BLaER1 treated with 17β-estradiol and CSF1 and Interleukin-3, amounts not matched to agents 10 nM and 100 nM (cell line): ENCODE results near the gene BLVRB.
A peak's percentile ranks its signal among the peaks of the same experiment; 100 is the strongest.
"Not testable (repeated sequence)": the region's sequence is repeated elsewhere in the genome, so short reads cannot be mapped to it uniquely, and the experiment has no call there.

Experiments
- H3K27ac ChIP-seq, 11 experiments: shearing (Covaris generic); formaldehyde crosslinking; 2 replicates each; pipeline ENCODE4 v1.8.1; 2022
- H3K27me3 ChIP-seq, 11 experiments: shearing (Covaris generic); formaldehyde crosslinking; 2 replicates each; pipeline ENCODE4 v1.8.1; 2022
- H3K36me3 ChIP-seq, 11 experiments: shearing (Covaris generic); formaldehyde crosslinking; 2 replicates each; pipeline ENCODE4 v1.8.1; 2022
- H3K4me1 ChIP-seq, 10 experiments: shearing (Covaris generic); formaldehyde crosslinking; 2 replicates each; pipeline ENCODE4 v1.8.1; 2022
- H3K4me2 ChIP-seq, 11 experiments: shearing (Covaris generic); formaldehyde crosslinking; 2 replicates each; pipeline ENCODE4 v1.8.1; 2022
- H3K4me3 ChIP-seq, 10 experiments: shearing (Covaris generic); formaldehyde crosslinking; 2 replicates each; pipeline ENCODE4 v1.8.1; 2022
- H3K9ac ChIP-seq, 11 experiments: shearing (Covaris generic); formaldehyde crosslinking; 2 replicates each; pipeline ENCODE4 v1.8.1; 2022
- H3K9me3 ChIP-seq, 11 experiments: shearing (Covaris generic); formaldehyde crosslinking; replicated peaks in 1 of 11; 2 replicates each; pipeline ENCODE4 v1.8.1; 2022
- H4K20me1 ChIP-seq, 11 experiments: shearing (Covaris generic); formaldehyde crosslinking; 2 replicates each; pipeline ENCODE4 v1.8.1; 2022
- Cebpa-rat ChIP-seq, 11 experiments: shearing (Covaris generic); IDR thresholded peaks; 2 replicates each; pipeline ENCODE4 v1.8.1; 2022

Gene BLVRB

DNA sequence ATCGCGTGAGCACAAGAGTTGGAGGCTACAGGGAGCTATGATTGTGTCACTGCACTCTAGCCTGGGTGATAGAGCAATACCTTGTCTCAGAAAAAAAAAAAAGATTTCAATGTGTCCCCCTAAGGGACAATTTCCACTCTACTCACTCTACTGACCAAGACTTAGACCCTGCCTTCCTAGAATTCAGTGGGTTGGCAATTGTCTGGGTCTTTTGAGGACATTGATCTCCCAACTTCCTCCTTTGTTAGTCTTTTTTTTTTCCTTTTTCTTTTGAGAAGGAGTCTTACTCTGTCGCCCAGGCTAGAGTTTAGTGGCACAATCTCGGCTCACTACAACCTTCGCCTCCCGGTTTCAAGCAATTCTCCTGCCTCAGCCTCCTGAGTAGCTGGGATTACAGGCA is 3.5 kb upstream of the BLVRB start:
- Histone ChIP-seq H3K4me2 (peak overlapping the region in 3 of 11 experiments; percentile 12 to 58 (median 48); a peak in 5 of 22 replicates), H3K4me3 (no peak overlapping the region), H3K27me3 (peaks cover 0 to 13% (median 6%) of the 10 kb centered on the region in 11 experiments; a peak in 8 of 22 replicates), H3K9ac (peak overlapping the region in 1 of 11 experiments; percentile 13; a peak in 1 of 22 replicates), H3K4me1 (peaks cover 20 to 30% (median 23%) of the 10 kb centered on the region in 10 experiments), H4K20me1 (peaks cover 0 to 2% (median 0%) of the 10 kb centered on the region in 11 experiments; a peak in 2 of 22 replicates), H3K9me3 (no peaks in the 10 kb centered on the region), H3K27ac (no peak overlapping the region; a peak in 2 of 22 replicates), H3K36me3 (no peaks in the 10 kb centered on the region)
- TF ChIP-seq Cebpa-rat (IDR thresholded peaks at IDR 0.05): no peak

DNA sequence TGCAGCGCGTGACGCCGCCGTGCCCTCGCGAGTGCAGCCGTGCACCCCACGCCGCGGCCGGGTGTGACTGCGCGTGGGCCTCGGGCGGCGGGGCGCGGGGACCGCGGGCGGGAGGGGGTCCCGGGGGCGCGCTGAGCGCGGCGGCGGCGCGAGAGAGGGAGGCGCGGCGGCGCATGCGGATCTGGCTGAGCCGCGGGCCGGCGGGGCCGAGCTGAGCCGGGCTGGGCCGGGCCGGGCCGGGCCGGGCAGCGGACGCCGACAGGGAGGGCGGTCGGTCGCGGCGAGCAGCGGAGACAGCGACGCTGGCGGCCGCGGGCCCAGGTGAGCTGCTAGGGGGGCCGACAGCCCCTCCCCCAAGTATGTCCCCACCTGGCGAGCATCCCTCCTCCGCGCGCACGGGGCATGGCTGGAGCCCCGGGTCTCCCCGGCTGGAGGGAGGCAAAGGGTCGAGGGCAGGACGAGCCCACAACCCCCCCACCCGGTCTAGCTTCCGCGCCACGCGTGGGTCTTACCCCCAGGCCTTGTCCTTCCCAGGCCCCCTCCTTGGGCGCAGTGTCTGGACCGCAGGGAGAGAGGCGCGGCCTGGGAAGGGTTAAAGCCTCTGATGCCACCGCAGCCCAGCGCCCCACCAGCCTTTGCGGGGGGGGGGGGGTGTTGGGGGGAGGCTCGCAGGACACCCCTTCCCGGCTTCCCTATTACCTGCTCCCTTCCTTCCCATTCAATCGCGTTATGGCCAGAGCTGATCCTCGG is 1.6 kb upstream of the BLVRB start, which contains the start of gene SPTBN4:
Gene SPTBN4 (plus strand): TSS at position 17 of the 750 bp plus-strand sequence. CDS start 5,621 bp downstream, outside the sequence.
- H3K9ac ChIP-seq: peak within 1 kb of the TSS in 10 of 11 experiments; percentile 29 to 60 (median 48); a peak in 14 of 22 replicates
- peak within 1 kb of the TSS; percentile 77 to 92 (median 85) for H3K4me2 ChIP-seq
- no peak within 1 kb of the TSS for H3K27ac ChIP-seq
- H3K4me3 ChIP-seq: peak within 1 kb of the TSS; percentile 42 to 83 (median 69)
- H3K27me3 ChIP-seq: peaks cover 0 to 13% (median 6%) of the 10 kb centered on the region in 11 experiments; a peak in 8 of 22 replicates
- no peak for TF ChIP-seq Cebpa-rat (IDR thresholded peaks at IDR 0.05)
- H4K20me1 ChIP-seq: peaks cover 0 to 17% (median 0%) of the 10 kb centered on the region in 11 experiments; a peak in 2 of 22 replicates
- H3K36me3 ChIP-seq: no peaks in the 10 kb centered on the region
- H3K4me1 ChIP-seq: peaks cover 28 to 47% (median 38%) of the 10 kb centered on the region in 10 experiments
- no peaks in the 10 kb centered on the region for H3K9me3 ChIP-seq

DNA sequence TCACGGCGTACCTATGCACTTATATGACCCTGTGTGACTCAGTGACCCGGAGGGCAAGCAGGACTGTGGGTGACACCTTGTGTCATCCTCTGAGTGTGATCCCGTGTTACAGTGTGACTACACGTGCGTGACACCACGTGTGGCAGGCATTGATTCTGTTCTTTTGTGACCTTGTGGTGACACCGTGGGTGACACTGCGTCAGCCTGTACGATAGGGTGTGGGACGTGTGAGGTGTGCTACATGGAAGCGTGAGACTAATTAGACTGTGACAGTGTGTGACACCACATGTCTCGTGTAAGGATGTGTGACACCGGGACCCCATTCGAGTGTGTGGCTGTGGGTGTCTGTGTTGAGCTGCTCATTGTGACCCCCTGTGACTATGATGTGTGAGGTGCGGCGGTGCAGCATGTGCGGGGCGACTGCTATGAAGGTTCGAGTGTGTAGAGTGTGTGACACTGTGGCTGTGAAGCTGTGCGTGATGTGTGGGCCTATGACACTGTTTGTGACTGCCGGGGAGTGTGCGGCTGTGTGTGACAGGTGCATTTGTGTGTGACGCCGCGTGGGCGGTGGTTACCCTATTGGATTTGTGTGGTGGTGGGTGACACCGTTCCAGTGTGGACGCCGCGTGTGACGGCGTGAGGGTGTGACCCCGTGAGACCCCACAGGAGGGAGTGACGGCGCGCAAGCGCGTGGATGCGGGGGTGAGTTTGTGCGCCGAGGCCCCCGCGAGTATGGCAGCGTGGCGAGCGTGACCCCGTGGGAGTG is 857 bp upstream of the BLVRB start:
- H3K27me3 ChIP-seq: peaks cover 0 to 13% (median 6%) of the 10 kb centered on the region in 11 experiments; a peak in 8 of 22 replicates
- peak overlapping the region in 10 of 11 experiments; percentile 29 to 60 (median 48); a peak in 14 of 22 replicates for H3K9ac ChIP-seq
- no peak overlapping the region for H3K27ac ChIP-seq
- peaks cover 35 to 55% (median 45%) of the 10 kb centered on the region in 10 experiments for H3K4me1 ChIP-seq
- H4K20me1 ChIP-seq: peaks cover 0 to 24% (median 0%) of the 10 kb centered on the region in 11 experiments; a peak in 5 of 22 replicates
- peak overlapping the region; percentile 42 to 83 (median 69) for H3K4me3 ChIP-seq
- no peaks in the 10 kb centered on the region for H3K36me3 ChIP-seq
- H3K9me3 ChIP-seq: no peaks in the 10 kb centered on the region
- no peak for TF ChIP-seq Cebpa-rat (IDR thresholded peaks at IDR 0.05)
- peak overlapping the region; percentile 77 to 92 (median 85) for H3K4me2 ChIP-seq

DNA sequence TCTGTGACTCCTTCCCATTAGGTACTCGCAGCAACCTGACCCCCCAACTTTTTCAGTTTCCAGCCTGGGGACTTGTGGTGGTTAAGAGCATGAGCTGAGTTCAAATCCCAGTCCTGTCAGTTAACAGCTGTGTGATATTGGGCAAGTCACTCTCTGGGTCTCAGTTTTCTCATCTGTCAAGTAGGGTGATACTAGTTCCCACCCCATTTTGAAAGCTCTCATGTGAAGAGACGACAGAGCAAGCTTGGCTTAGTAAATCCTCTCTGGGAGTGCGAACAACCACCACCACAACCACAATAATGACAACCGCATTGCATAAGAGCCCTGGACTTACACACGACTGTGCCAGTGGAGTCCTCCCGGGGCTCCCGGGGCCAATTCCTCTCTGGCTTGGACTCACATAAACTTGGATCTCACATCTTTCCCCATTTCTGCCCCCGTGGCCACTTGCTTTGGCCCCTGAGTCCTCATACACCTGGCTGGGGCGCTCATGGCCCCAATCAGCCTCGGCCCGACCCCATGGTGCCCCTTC is 454 bp downstream of the BLVRB start:
- TF ChIP-seq Cebpa-rat (IDR thresholded peaks at IDR 0.05): peak in 9 of 11 experiments; percentile 15 to 79 (median 48); a peak in 8 of 22 replicates
- H3K27ac ChIP-seq: peak overlapping the region; percentile 60 to 92 (median 81)
- peaks cover 41 to 64% (median 53%) of the 10 kb centered on the region in 10 experiments for H3K4me1 ChIP-seq
- peaks cover 0 to 6% (median 0%) of the 10 kb centered on the region in 11 experiments; a peak in 3 of 22 replicates for H3K36me3 ChIP-seq
- H4K20me1 ChIP-seq: peaks cover 0 to 37% (median 0%) of the 10 kb centered on the region in 11 experiments; a peak in 5 of 22 replicates
- H3K9ac ChIP-seq: peak overlapping the region; percentile 74 to 90 (median 82)
- H3K9me3 ChIP-seq: no peaks in the 10 kb centered on the region
- H3K4me3 ChIP-seq: peak overlapping the region; percentile 64 to 83 (median 70)
- H3K4me2 ChIP-seq: peak overlapping the region; percentile 79 to 93 (median 85)
- H3K27me3 ChIP-seq: peaks cover 0 to 13% (median 6%) of the 10 kb centered on the region in 11 experiments; a peak in 8 of 22 replicates

DNA sequence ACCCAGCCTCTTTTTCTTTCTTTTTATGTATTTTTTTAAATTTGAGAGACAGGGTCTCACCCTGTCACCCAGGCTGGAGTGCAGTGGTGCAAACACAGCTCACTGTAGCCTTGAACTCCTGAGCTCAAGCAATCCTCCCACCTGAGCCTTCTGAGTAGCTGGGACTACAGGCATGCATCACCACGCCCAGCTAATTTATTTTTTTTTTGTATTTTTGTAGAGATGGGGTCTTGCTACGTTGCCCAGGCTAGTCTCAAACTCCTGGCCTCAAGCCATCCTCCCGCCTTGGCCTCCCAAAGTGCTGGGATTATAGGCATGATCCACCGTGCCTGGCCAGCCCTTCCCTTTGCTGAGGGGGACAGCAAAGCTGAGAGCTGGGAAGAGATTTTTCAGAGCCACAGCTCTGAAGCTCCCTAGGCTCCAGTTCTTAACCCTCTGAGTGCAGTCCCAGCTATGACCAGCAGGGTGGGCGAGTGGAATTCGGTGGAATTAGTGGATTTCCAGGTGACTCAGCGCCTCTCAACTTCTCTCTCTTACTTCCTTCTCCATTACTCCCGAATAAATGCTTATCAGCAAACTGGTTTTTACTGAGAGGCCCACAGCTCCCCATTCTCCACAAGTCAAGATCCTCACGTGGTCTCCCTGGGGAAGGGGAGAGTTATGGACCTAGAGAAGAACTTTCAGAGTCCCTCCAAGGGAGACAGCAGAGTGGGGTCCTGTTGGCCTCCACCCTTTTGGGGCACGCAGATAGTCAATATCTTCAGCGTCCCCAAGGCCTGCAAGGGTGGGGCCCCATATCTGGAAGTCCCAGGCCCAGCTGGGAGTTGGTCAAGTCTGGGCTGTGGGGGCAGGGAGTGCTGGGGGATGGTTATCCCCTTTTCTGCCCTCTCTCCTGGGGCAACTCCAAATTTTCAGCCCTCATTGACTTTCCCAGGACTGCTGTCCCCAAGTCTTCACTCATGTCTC is 1.2 kb downstream of the BLVRB start:
- peak overlapping the region in 10 of 11 experiments; percentile 74 to 90 (median 82); a peak in 17 of 22 replicates for H3K9ac ChIP-seq
- H3K27ac ChIP-seq: peak overlapping the region in 10 of 11 experiments; percentile 11 to 92 (median 81); a peak in 20 of 22 replicates

DNA sequence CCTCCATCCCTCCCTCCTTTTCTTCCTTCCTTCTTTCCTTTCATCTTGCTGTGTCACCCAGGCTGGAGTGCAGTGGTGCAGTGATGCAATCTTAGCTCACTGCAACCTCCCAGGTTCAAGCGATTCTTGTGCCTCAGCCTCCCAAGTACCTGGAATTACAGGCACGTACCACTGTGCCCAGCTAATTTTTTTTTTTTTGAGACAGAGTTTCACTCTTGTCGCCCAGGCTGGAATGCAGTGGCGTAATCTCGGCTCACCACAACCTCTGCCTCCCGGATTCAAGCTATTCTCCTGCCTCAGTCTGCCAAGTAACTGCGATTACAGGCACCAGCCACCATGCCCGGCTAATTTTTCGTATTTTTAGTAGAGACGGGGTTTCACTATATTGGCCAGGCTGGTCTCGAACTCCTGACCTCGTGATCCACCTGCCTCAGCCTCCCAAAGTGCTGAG is 1.9 kb downstream of the BLVRB start:
- Histone ChIP-seq H3K4me3 (peak overlapping the region in 3 of 10 experiments; percentile 71 to 83 (median 81); a peak in 4 of 20 replicates), H3K36me3 (peaks cover 0 to 19% (median 0%) of the 10 kb centered on the region in 11 experiments; a peak in 7 of 22 replicates), H4K20me1 (peaks cover 0 to 52% (median 0%) of the 10 kb centered on the region in 11 experiments; a peak in 5 of 22 replicates), H3K27me3 (peaks cover 0 to 13% (median 6%) of the 10 kb centered on the region in 11 experiments; a peak in 8 of 22 replicates), H3K4me2 (peak overlapping the region in 10 of 11 experiments; percentile 15 to 93 (median 85); a peak in 16 of 22 replicates), H3K27ac (peak overlapping the region in 8 of 11 experiments; percentile 41 to 92 (median 80); a peak in 13 of 22 replicates), H3K9ac (peak overlapping the region in 4 of 11 experiments; percentile 3 to 90 (median 90); a peak in 6 of 22 replicates), H3K4me1 (peaks cover 41 to 56% (median 51%) of the 10 kb centered on the region in 10 experiments)
- TF ChIP-seq Cebpa-rat (IDR thresholded peaks at IDR 0.05): peak in 3 of 11 experiments; percentile 15 to 53 (median 42); a peak in 1 of 22 replicates
- H3K9me3 ChIP-seq: not testable (repeated sequence)

More for the DNA sequence above, 1.2 kb downstream of the BLVRB start:
- peaks cover 0 to 45% (median 0%) of the 10 kb centered on the region in 11 experiments; a peak in 5 of 22 replicates for H4K20me1 ChIP-seq
- H3K4me2 ChIP-seq: peak overlapping the region; percentile 79 to 93 (median 85)
- H3K27me3 ChIP-seq: peaks cover 0 to 13% (median 6%) of the 10 kb centered on the region in 11 experiments; a peak in 8 of 22 replicates
- peaks cover 0 to 12% (median 0%) of the 10 kb centered on the region in 11 experiments; a peak in 3 of 22 replicates for H3K36me3 ChIP-seq
- peak overlapping the region in 8 of 10 experiments; percentile 66 to 83 (median 71); a peak in 15 of 20 replicates for H3K4me3 ChIP-seq
- H3K4me1 ChIP-seq: peaks cover 41 to 63% (median 53%) of the 10 kb centered on the region in 10 experiments
- no peak for TF ChIP-seq Cebpa-rat (IDR thresholded peaks at IDR 0.05)
- H3K9me3 ChIP-seq: no peaks in the 10 kb centered on the region
